ENCODE data around the gene PLEKHH1. TPM values are rescaled to one million over a fixed set of nuclear protein-coding genes. Genes with fewer than 3 reads are reported as not detected.

PLEKHH1 gene
- total and polyA plus RNA-seq, 2 experiments from 2014 or later: 14.7 to 33.9 TPM

GRCh38 chr14:67520482-67520881 is 12.6 kb upstream of the PLEKHH1 start (continued):
- TF ChIP-seq ZNF462 (CRISPR knock-in tag; IDR thresholded peaks at IDR 0.05) (no peak), CREB1 (CRISPR knock-in tag; IDR thresholded peaks at IDR 0.05; ENCODE audit: low read depth) (no peak), ETS1 (IDR thresholded peaks at IDR 0.05) (no peak), POLR2AphosphoS5 (IDR thresholded peaks at IDR 0.05; ENCODE audit: low read depth) (no peak), EZH2phosphoT487 (IDR thresholded peaks at IDR 0.05; ENCODE audit: unreplicated experiment) (no peak), NANOG (IDR thresholded peaks at IDR 0.05; ENCODE audit: borderline replicate concordance) (no peak), EZH2 (IDR thresholded peaks at IDR 0.05; ENCODE audit: low read depth, unreplicated experiment) (no peak)

- peaks cover 16% of the 10 kb centered on the region; the same call in 1 of the 2 replicates for H3K27me3 ChIP-seq (ENCODE audit: insufficient read depth)
- no peaks in the 10 kb centered on the region for H3K9me2 ChIP-seq (ENCODE audit: insufficient read depth)
- H3K36me3 ChIP-seq (ENCODE audit: insufficient read depth): no peaks in the 10 kb centered on the region
- no peak overlapping the region for H3K4me2 ChIP-seq
- H3K27me3 Mint-ChIP-seq (ENCODE audit: insufficient read depth, low read depth, poor library complexity): peaks cover 4% of the 10 kb centered on the region
- no peaks in the 10 kb centered on the region for H3F3A ChIP-seq (replicated peaks; ENCODE audit: low read depth)
- no peak for ATAC-seq
- peaks cover 4% of the 10 kb centered on the region for H3K4me1 Mint-ChIP-seq
- H3K9me3 Mint-ChIP-seq: no peaks in the 10 kb centered on the region
- H3K27ac ChIP-seq (ENCODE audit: low read depth): no peak overlapping the region
- no peak overlapping the region; the same call in 1 of the 2 replicates for H3K27ac Mint-ChIP-seq
- no peaks in the 10 kb centered on the region for H4K20me1 ChIP-seq (replicated peaks; ENCODE audit: insufficient read depth)
- no peaks in the 10 kb centered on the region for H3K4me1 ChIP-seq (ENCODE audit: insufficient read depth)
- H3K79me2 ChIP-seq (replicated peaks; ENCODE audit: insufficient read depth): no peaks in the 10 kb centered on the region
- 0 out of 2 replicates have a peak overlapping the region, but pooled peaks have one; percentile 14 for H2AFZ ChIP-seq
- DNase-seq (ENCODE audit: low spot score): no peak
- no peaks in the 10 kb centered on the region for H3K36me3 Mint-ChIP-seq (ENCODE audit: low read depth)
- no peak overlapping the region for H3K4me3 Mint-ChIP-seq
- H3K4me3 ChIP-seq: no peak overlapping the region
- TF ChIP-seq POLR2AphosphoS5 (IDR thresholded peaks at IDR 0.05; ENCODE audit: low read depth) (no peak), ZNF462 (CRISPR knock-in tag; IDR thresholded peaks at IDR 0.05) (no peak), EZH2 (IDR thresholded peaks at IDR 0.05; ENCODE audit: low read depth, unreplicated experiment) (no peak)
Measured at GRCh38 chr14:67522270-67522669, 10.8 kb upstream of the PLEKHH1 start.

Measured in GM23338 (cell line).